Fibroblast of the conjunctiva (primary cell): ENCODE measurements around the gene NME4.
"Not testable (repeated sequence)": the region's sequence is repeated elsewhere in the genome, so short reads cannot be mapped to it uniquely, and the experiment has no call there.

Source experiments
- DNase-seq: peaks from one replicate; pipeline ENCODE4 v3.0.0-alpha.2; 2010; ENCODE audit warnings: low read depth

Gene NME4

GRCh38 chr16:398561-399339 lies 1.8 kb downstream of the NME4 start:
- DNase-seq: no peak

GRCh38 chr16:399340-400019 lies 2.5 kb downstream of the NME4 start:
- DNase-seq: no peak

GRCh38 chr16:400061-400591 lies 3.1 kb downstream of the NME4 start:
- no peak for DNase-seq

GRCh38 chr16:401468-402348 lies 4.7 kb downstream of the NME4 start, which contains the start of gene DECR2:
TSS of gene DECR2 (plus strand) at chr16:401885. CDS start at chr16:401964, 79 bp downstream.
- peak; percentile 80 for DNase-seq

GRCh38 chr16:404971-405486 lies 8.0 kb downstream of the NME4 start:
- DNase-seq: no peak

- DNase-seq: no peak
Observed at GRCh38 chr16:405548-406506, 8.8 kb downstream of the NME4 start.

- no peak for DNase-seq
Observed at GRCh38 chr16:407253-407652, 10.3 kb downstream of the NME4 start.

- no peak for DNase-seq
Observed at GRCh38 chr16:410516-411178, 13.6 kb downstream of the NME4 start.

GRCh38 chr16:411576-412265 lies 14.7 kb downstream of the NME4 start:
- no peak for DNase-seq

GRCh38 chr16:414395-415169 lies 17.6 kb downstream of the NME4 start:
- no peak for DNase-seq

GRCh38 chr16:415170-415498 lies 18.1 kb downstream of the NME4 start:
- DNase-seq: not testable (repeated sequence)

GRCh38 chr16:422179-422578 lies 25.2 kb downstream of the NME4 start:
- not testable (repeated sequence) for DNase-seq

- peak; percentile 97 for DNase-seq
Observed at GRCh38 chr16:424033-424622, 27.1 kb downstream of the NME4 start.

- DNase-seq: no peak
Observed at GRCh38 chr16:424623-425081, 27.7 kb downstream of the NME4 start.

GRCh38 chr16:425082-425718 lies 28.2 kb downstream of the NME4 start, which contains the start of gene RAB11FIP3:
TSS of gene RAB11FIP3 (plus strand) at chr16:425649. CDS start at chr16:426007, 358 bp downstream.
- DNase-seq: peak; percentile 66

GRCh38 chr16:425740-426114 lies 28.7 kb downstream of the NME4 start:
- DNase-seq: no peak

- DNase-seq: no peak
Observed at GRCh38 chr16:426115-426905, 29.3 kb downstream of the NME4 start.
